ENCODE measurements around the gene PLCD3. TPM values are rescaled to one million over a fixed set of nuclear protein-coding genes. Genes with fewer than 3 reads are reported as not detected.

PLCD3 gene
- total and polyA plus RNA-seq, 2 of the 4 experiments (the other 2 are of a cell fraction) = 5.6 to 36.6 TPM

DNA sequence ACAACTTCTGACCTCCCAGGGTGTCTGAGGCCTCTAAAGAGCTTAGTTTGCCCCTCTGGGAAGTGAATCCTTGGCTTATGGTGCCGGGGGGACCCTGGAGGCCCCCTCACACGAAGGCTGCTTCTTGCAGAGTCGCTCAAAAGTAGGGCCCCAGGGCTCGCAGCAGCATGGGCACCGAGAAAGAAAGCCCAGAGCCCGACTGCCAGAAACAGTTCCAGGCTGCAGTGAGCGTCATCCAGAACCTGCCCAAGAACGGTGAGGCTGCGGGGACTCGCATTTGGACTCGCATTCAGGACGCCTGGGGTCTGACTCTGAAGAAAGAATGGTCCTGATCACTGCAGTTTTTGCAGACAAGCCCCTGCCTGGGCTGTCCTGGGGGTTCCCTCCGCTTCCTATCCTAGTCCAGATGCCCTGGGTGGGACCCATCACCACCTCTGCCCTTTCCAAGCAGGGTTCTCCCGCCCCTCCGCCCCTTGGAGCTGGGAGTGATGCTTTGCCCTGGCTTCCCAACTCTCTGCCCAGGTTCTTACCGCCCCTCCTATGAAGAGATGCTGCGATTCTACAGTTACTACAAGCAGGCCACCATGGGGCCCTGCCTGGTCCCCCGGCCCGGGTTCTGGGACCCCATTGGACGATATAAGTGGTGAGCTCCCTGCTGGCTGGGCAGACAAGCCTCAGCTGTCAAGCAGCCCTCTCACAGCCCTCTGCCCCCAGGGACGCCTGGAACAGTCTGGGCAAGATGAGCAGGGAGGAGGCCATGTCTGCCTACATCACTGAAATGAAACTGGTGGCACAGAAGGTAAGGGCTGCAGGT, 3.9 kb upstream of the PLCD3 start:
- Histone ChIP-seq H2BK15ac (ENCODE audit: low read depth, low read length) (no peak overlapping the region), H4K5ac (ENCODE audit: low read depth, low read length) (peak overlapping the region; percentile 5), H3K14ac (replicated peaks; ENCODE audit: low read depth, low read length) (peak overlapping the region; percentile 71), H4K20me1 (ENCODE audit: insufficient read depth, low read length) (peaks cover 5% of the 10 kb centered on the region; the same call in 1 of the 2 replicates), H3K9me3 (ENCODE audit: control insufficient read depth, insufficient read depth, low read length) (no peaks in the 10 kb centered on the region), H3K4me2 (ENCODE audit: low read depth, low read length) (peak overlapping the region; percentile 75), H3K4me1 (ENCODE audit: control insufficient read depth, insufficient read depth, low read length) (peaks cover 11% of the 10 kb centered on the region), H3K27ac (ENCODE audit: insufficient read depth, low read length) (peak overlapping the region; percentile 4), H3K27me3 (ENCODE audit: control insufficient read depth, insufficient read depth, low read length) (no peaks in the 10 kb centered on the region), H3K56ac (ENCODE audit: extremely low read depth, insufficient read depth, low read length) (peak overlapping the region; percentile 45; the same call in 1 of the 2 replicates), H2AFZ (replicated peaks; ENCODE audit: low read length, poor library complexity) (peak overlapping the region; percentile 91), H3K18ac (ENCODE audit: low read depth, low read length) (no peak overlapping the region), H3K9ac (ENCODE audit: low read depth, low read length) (peak overlapping the region; percentile 44), H2BK20ac (ENCODE audit: low read depth, low read length) (no peak overlapping the region), H3K36me3 (ENCODE audit: control insufficient read depth, insufficient read depth, low read length) (peaks cover 2% of the 10 kb centered on the region; the same call in 1 of the 2 replicates), H2AK9ac (replicated peaks; ENCODE audit: low read depth, low read length, poor library complexity) (peak overlapping the region; percentile 92), H3K79me1 (ENCODE audit: low read depth in 1 of 2, low read length in 2 of 2) (peaks cover 10 to 16% of the 10 kb centered on the region in 2 experiments; a peak in 3 of 4 replicates), H4K8ac (ENCODE audit: low read depth in 2 of 2, low read length in 2 of 2) (peak overlapping the region; percentile 55 to 91), H2AK5ac (ENCODE audit: low read depth, low read length) (peak overlapping the region; percentile 71), H4K91ac (ENCODE audit: insufficient read depth, low read depth, low read length) (0 out of 2 replicates have a peak overlapping the region, but pooled peaks have one; percentile 29), H3K23ac (ENCODE audit: low read depth, low read length) (peak overlapping the region; percentile 11; the same call in 1 of the 2 replicates), H3K4me3 (ENCODE audit: insufficient read depth, low read depth, low read length) (peak overlapping the region; percentile 47), H3K4ac (ENCODE audit: low read depth, low read length) (peak overlapping the region; percentile 81), H2BK120ac (ENCODE audit: low read depth, low read length) (peak overlapping the region; percentile 15; the same call in 1 of the 2 replicates), H2BK5ac (ENCODE audit: low read depth, low read length, poor library complexity, severe bottlenecking) (no peak overlapping the region), H3K9me1 (ENCODE audit: insufficient read depth, low read length) (peaks cover 4% of the 10 kb centered on the region)
- ChIA-PET CTCF (interaction anchor here (0.6 to 2.3 kb wide), 43 partner anchors 8 to 290 kb away, joined by 3 to 59 read pairs (median 4); partner anchors contain the start of genes HEXIM1, HEXIM2 and MAP3K14), POLR2A (ENCODE audit: unreplicated experiment) (interaction anchor here (0.6 to 2.4 kb wide), 4 partner anchors 13 to 87 kb away, joined by 3 to 33 read pairs (median 6); partner anchors contain the start of genes HEXIM1 and HEXIM2)
- no TSS peak for BruUV-seq (replicated peaks)
- intact Hi-C loops (cut with micrococcal nuclease) (loop anchor here (1.0 kb wide), 2 partner anchors 25 to 61 kb away; partner anchors contain the start of gene HEXIM2), dilution Hi-C loops (cut with HindIII; ENCODE audit: low sequenced_read_pairs, unreplicated experiment) (no loop called here), in situ Hi-C loops (cut with MboI; ENCODE audit: low sequenced_read_pairs) (loop anchor here (5.0 kb wide), 1 partner anchor 61 kb away; no protein-coding TSS in a partner anchor)
- DNase-seq (no peak), ATAC-seq (ENCODE audit: low read depth) (no peak)
- 66% methylated on average over 13 of the region's 21 CpGs; no CpG with 5 or more reads in 1 of the 2 experiments for WGBS, 2 experiments (ENCODE audit: extremely low coverage in 2 of 2, insufficient read length in 1 of 2)
- TF ChIP-seq FOS (IDR thresholded peaks at IDR 0.05; ENCODE audit: low read depth, low read length) (no peak), RCOR1 (IDR thresholded peaks at IDR 0.05; ENCODE audit: insufficient replicate concordance, low read length) (no peak), MXI1 (IDR thresholded peaks at IDR 0.05; ENCODE audit: borderline replicate concordance, low read depth, low read length) (no peak), MAZ (IDR thresholded peaks at IDR 0.05; ENCODE audit: borderline replicate concordance, low read depth, low read length) (no peak), BHLHE40 (IDR thresholded peaks at IDR 0.05; ENCODE audit: low read depth, low read length) (no peak)
- TF ChIP-seq, protein P1, sequence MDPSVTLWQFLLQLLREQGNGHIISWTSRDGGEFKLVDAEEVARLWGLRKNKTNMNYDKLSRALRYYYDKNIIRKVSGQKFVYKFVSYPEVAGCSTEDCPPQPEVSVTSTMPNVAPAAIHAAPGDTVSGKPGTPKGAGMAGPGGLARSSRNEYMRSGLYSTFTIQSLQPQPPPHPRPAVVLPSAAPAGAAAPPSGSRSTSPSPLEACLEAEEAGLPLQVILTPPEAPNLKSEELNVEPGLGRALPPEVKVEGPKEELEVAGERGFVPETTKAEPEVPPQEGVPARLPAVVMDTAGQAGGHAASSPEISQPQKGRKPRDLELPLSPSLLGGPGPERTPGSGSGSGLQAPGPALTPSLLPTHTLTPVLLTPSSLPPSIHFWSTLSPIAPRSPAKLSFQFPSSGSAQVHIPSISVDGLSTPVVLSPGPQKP (IDR thresholded peaks at IDR 0.05; ENCODE audit: borderline replicate concordance, low read depth, low read length) = no peak
